DMS79 (cell line): ENCODE measurements around the gene DMXL1.
A peak's percentile ranks its signal among the peaks of the same experiment; 100 is the strongest.

Source experiments
- DNase-seq: peaks from one replicate; lab custom pipeline; 2025; lab: John Stamatoyannopoulos, UW

The DMXL1 gene

GRCh38 chr5:119070828-119071560 lies at the start of gene DMXL1:
Gene DMXL1 (plus strand): TSS chr5:119071087. CDS start chr5:119071570, 483 bp downstream.
- peak; percentile 88 for DNase-seq

GRCh38 chr5:119021149-119021732 lies 49.6 kb upstream of the DMXL1 start:
- no peak for DNase-seq

- DNase-seq, result no peak
Observed at GRCh38 chr5:119022017-119022745, 48.7 kb upstream of the DMXL1 start.

GRCh38 chr5:119022773-119023172 lies 48.1 kb upstream of the DMXL1 start:
- no peak for DNase-seq

- DNase-seq, result no peak
Observed at GRCh38 chr5:119028575-119028974, 42.3 kb upstream of the DMXL1 start.

- no peak for DNase-seq
Observed at GRCh38 chr5:119031011-119031886, 39.6 kb upstream of the DMXL1 start.

GRCh38 chr5:119031905-119032304 lies 39.0 kb upstream of the DMXL1 start:
- no peak for DNase-seq

GRCh38 chr5:119032656-119033055 lies 38.2 kb upstream of the DMXL1 start:
- DNase-seq, result no peak

GRCh38 chr5:119033135-119033534 lies 37.8 kb upstream of the DMXL1 start:
- DNase-seq, result no peak

- DNase-seq, result no peak
Observed at GRCh38 chr5:119036101-119036762, 34.7 kb upstream of the DMXL1 start.

- DNase-seq, result no peak
Observed at GRCh38 chr5:119037496-119038215, 33.2 kb upstream of the DMXL1 start.

- no peak for DNase-seq
Observed at GRCh38 chr5:119048246-119048645, 22.6 kb upstream of the DMXL1 start.

GRCh38 chr5:119049824-119050449 lies 20.9 kb upstream of the DMXL1 start:
- DNase-seq, result no peak

- no peak for DNase-seq
Observed at GRCh38 chr5:119054101-119054500, 16.8 kb upstream of the DMXL1 start.

GRCh38 chr5:119055294-119055693 lies 15.6 kb upstream of the DMXL1 start:
- DNase-seq, result no peak

GRCh38 chr5:119058979-119059529 lies 11.8 kb upstream of the DMXL1 start:
- DNase-seq, result no peak

GRCh38 chr5:119059740-119060255 lies 11.1 kb upstream of the DMXL1 start:
- no peak for DNase-seq

- no peak for DNase-seq
Observed at GRCh38 chr5:119063579-119064379, 7.1 kb upstream of the DMXL1 start.

GRCh38 chr5:119067450-119067849 lies 3.4 kb upstream of the DMXL1 start:
- DNase-seq, result no peak
